Measurements from ENCODE around the gene CCNT1. TPM values are rescaled to one million over a fixed set of nuclear protein-coding genes. Genes with fewer than 3 reads are reported as not detected.
A peak's percentile ranks its signal among the peaks of the same experiment; 100 is the strongest.

CCNT1 gene
- total and polyA plus RNA-seq, 2 of the 13 experiments (the other 11 are each of a cell fraction or from before 2014, with no cell fraction given): 18.0 to 28.2 TPM

DNA sequence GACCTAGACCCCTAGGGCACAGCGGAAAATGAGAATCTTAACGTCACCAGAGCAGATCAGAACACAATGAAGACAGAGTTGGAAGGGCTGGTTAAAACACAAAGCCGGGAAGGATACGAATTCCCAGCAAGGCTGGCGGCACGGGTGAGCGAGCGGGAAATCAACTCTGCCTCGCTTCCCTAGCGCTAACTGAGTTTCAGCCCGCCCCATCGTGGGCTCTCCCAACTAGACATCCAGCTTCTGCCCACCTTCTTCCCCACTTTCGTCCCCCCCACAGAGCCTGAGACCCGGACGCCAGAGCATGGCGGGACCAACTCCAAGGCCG, 377 bp downstream of the CCNT1 start:
- no peak overlapping the region for H2AFZ ChIP-seq (ENCODE audit: low read length)
- H3K4me1 ChIP-seq (ENCODE audit: insufficient read depth, low read length): peaks cover 22% of the 10 kb centered on the region
- ChIA-PET CTCF (ENCODE audit: low intra/inter-chr PET ratio, low total read pairs) (no interaction called here), POLR2A (interaction anchor here (1.2 to 1.4 kb wide), 2 partner anchors 34 to 74 kb away, joined by 6 to 8 read pairs; partner anchors contain the start of gene KANSL2)
- H3K79me2 ChIP-seq (ENCODE audit: insufficient read depth, low read length): peaks cover 45% of the 10 kb centered on the region
- H3K4me2 ChIP-seq (ENCODE audit: low read depth, low read length): peak overlapping the region; percentile 81
- WGBS (ENCODE audit: low lambda C conversion rate): 0% methylated on average over 9 of the region's 17 CpGs
- in situ Hi-C loops (cut with HindIII; ENCODE audit: extremely low pct_ligation_motif_present, low pct_unique_long_range_greater_than_20kb) (no loop called here), intact Hi-C loops (cut with micrococcal nuclease; ENCODE audit: unreplicated experiment) (loop anchor here (1.0 kb wide), 1 partner anchor 34 kb away; the partner anchor contains the start of gene KANSL2)
- H3K36me3 ChIP-seq (replicated peaks in 1 of 2; ENCODE audit: control insufficient read depth in 1 of 2, insufficient read depth in 2 of 2, low read length in 2 of 2): peaks cover 0 to 7% of the 10 kb centered on the region in 2 experiments; a peak in 3 of 5 replicates
- peak overlapping the region; percentile 84 to 96 (median 89) for H3K4me3 ChIP-seq (replicated peaks in 1 of 3; ENCODE audit: insufficient read depth in 1 of 3, low read depth in 2 of 3, low read length in 3 of 3)
- ATAC-seq (peak; percentile 48), DNase-seq (ENCODE audit: low spot score) (no peak), FAIRE-seq (no peak)
- peaks cover 0 to 4% of the 10 kb centered on the region in 2 experiments; a peak in 1 of 5 replicates for H3K27me3 ChIP-seq (ENCODE audit: control insufficient read depth in 1 of 2, insufficient read depth in 2 of 2, low read length in 2 of 2)
- peaks cover 15% of the 10 kb centered on the region for H3K9me3 ChIP-seq (ENCODE audit: low read length)
- H4K20me1 ChIP-seq (ENCODE audit: insufficient read depth, low read length): peaks cover 19% of the 10 kb centered on the region
- peak overlapping the region; percentile 98 for H3K9ac ChIP-seq (ENCODE audit: insufficient read depth, low read depth, low read length)
- H3K27ac ChIP-seq (ENCODE audit: extremely low read length, insufficient read depth, low read length): peak overlapping the region; percentile 96
- TSS peak; percentile 81 for BruUV-seq (replicated peaks)
- TF ChIP-seq, protein P1, sequence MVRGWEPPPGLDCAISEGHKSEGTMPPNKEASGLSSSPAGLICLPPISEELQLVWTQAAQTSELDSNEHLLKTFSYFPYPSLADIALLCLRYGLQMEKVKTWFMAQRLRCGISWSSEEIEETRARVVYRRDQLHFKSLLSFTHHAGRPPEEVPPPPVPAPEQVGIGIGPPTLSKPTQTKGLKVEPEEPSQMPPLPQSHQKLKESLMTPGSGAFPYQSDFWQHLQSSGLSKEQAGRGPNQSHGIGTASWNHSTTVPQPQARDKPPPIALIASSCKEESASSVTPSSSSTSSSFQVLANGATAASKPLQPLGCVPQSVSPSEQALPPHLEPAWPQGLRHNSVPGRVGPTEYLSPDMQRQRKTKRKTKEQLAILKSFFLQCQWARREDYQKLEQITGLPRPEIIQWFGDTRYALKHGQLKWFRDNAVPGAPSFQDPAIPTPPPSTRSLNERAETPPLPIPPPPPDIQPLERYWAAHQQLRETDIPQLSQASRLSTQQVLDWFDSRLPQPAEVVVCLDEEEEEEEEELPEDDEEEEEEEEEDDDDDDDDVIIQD (CRISPR knock-in tag; IDR thresholded peaks at IDR 0.05; ENCODE audit: low read depth): no peak
- peak; percentile 15; the same call in 1 of the 2 replicates for TF ChIP-seq DZIP1 (CRISPR knock-in tag; IDR thresholded peaks at IDR 0.05)
- 0 out of 2 replicates have a peak, but pooled peaks have one; percentile 34 for TF ChIP-seq ZNF234 (CRISPR knock-in tag; conservative IDR thresholded peaks at IDR 0.05)
- no peak for TF ChIP-seq NFE2 (CRISPR knock-in tag; IDR thresholded peaks at IDR 0.05)
- TF ChIP-seq RAD21 (CRISPR knock-in tag; IDR thresholded peaks at IDR 0.05): no peak
- TF ChIP-seq ZSCAN20 (CRISPR knock-in tag; IDR thresholded peaks at IDR 0.05; ENCODE audit: borderline replicate concordance): no peak
- TF ChIP-seq ZNF256 (CRISPR knock-in tag; conservative IDR thresholded peaks at IDR 0.05): no peak
- TF ChIP-seq ZC3H4 (CRISPR knock-in tag; IDR thresholded peaks at IDR 0.05; ENCODE audit: borderline replicate concordance): no peak
- no peak for TF ChIP-seq GPN1 (CRISPR knock-in tag; IDR thresholded peaks at IDR 0.05; ENCODE audit: borderline replicate concordance)
- TF ChIP-seq ZNF333 (CRISPR knock-in tag; IDR thresholded peaks at IDR 0.05; ENCODE audit: borderline replicate concordance): no peak
- TF ChIP-seq KDM3A (CRISPR knock-in tag; IDR thresholded peaks at IDR 0.05; ENCODE audit: low read depth): 0 out of 2 replicates have a peak, but pooled peaks have one; percentile 20
- TF ChIP-seq ZNF562 (CRISPR knock-in tag; IDR thresholded peaks at IDR 0.05; ENCODE audit: borderline replicate concordance): no peak
- TF ChIP-seq DPF2 (CRISPR knock-in tag; IDR thresholded peaks at IDR 0.05; ENCODE audit: borderline replicate concordance, low read depth): no peak
- TF ChIP-seq ZNF446 (CRISPR knock-in tag; IDR thresholded peaks at IDR 0.05): no peak
- no peak for TF ChIP-seq SIX1 (CRISPR knock-in tag; IDR thresholded peaks at IDR 0.05; ENCODE audit: borderline replicate concordance)
- TF ChIP-seq ZNF782 (CRISPR knock-in tag; IDR thresholded peaks at IDR 0.05; ENCODE audit: borderline replicate concordance): peak; percentile 30
- TF ChIP-seq ZNF431 (CRISPR knock-in tag; IDR thresholded peaks at IDR 0.05; ENCODE audit: borderline replicate concordance, low read depth): no peak
- no peak for TF ChIP-seq SUZ12 (IDR thresholded peaks at IDR 0.05; ENCODE audit: low read depth, low read length)
- TF ChIP-seq MBNL3 (CRISPR knock-in tag; conservative IDR thresholded peaks at IDR 0.05): no peak
- no peak for TF ChIP-seq ZNF614 (CRISPR knock-in tag; IDR thresholded peaks at IDR 0.05; ENCODE audit: borderline replicate concordance)
- TF ChIP-seq RBM22 (optimal IDR thresholded peaks at IDR 0.05; ENCODE audit: low read length): no peak
- no peak for TF ChIP-seq ZNF792 (CRISPR knock-in tag; IDR thresholded peaks at IDR 0.05)
- no peak for TF ChIP-seq CBX2 (IDR thresholded peaks at IDR 0.05; ENCODE audit: low read depth, low read length)
- TF ChIP-seq CBX2 (CRISPR knock-in tag; IDR thresholded peaks at IDR 0.05; ENCODE audit: low read depth): no peak; the same call in 1 of the 2 replicates
